GM21737 (cell line): ENCODE measurements around the gene KIF13A.
"Not testable (repeated sequence)": the region's sequence is repeated elsewhere in the genome, so short reads cannot be mapped to it uniquely, and the experiment has no call there.

Source experiments
- ATAC-seq: cut with Tn5 transposase; IDR thresholded peaks from one replicate; pipeline ENCODE4 v1.9.1; 2021; ENCODE audit warnings: mild to moderate bottlenecking, moderate library complexity; ENCODE audit not compliant: unreplicated experiment

KIF13A gene

GRCh38 chr6:17987447-17987696 is at the start of gene KIF13A:
KIF13A (minus strand) TSS chr6:17987635; CDS start chr6:17987463, 172 bp downstream.
- ATAC-seq = no peak

DNA sequence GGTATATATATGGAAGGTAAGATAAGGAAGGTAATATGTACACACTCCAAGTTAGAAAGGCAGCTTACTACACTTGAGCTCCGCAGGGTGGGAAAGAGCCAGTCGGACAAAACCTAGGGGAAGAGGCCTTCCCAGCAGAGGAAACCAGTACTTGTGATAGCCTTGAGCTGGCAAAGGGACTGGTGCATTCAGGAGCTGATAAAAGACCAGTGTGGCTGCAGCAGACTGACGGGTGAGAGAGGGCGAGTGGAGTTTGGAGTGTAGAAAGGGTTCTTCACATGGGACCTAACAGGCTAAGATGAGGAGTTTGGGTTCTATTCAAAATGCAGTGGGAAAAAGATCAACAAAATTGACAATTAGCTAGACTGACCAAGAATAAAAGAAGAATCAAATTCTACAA is 49.3 kb upstream of the KIF13A start:
- no peak for ATAC-seq

DNA sequence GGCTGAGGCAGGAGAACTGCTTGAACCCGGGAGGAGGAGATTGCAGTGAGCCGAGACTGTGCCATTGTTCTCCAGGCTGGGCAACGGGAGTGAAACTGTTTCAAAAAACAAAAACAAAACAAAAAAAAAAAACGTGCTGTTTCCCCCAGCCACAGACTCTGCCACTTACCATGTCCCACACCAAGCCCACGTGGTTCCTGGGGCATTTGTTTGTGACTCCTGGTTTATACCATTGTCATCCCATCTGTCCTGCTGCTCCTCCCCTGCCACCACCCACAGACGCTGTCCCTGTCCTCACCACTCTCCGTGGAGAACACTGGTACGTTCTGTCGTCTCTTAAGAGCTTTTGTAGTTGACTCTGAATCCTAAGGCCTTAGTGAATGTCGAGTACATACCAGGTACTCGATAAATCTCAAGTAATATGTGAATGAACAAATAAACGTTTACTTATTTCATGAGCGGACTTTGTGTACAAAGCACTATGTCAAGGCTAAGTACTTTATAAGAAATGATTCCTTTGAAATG is 48.0 kb upstream of the KIF13A start:
- no peak for ATAC-seq

DNA sequence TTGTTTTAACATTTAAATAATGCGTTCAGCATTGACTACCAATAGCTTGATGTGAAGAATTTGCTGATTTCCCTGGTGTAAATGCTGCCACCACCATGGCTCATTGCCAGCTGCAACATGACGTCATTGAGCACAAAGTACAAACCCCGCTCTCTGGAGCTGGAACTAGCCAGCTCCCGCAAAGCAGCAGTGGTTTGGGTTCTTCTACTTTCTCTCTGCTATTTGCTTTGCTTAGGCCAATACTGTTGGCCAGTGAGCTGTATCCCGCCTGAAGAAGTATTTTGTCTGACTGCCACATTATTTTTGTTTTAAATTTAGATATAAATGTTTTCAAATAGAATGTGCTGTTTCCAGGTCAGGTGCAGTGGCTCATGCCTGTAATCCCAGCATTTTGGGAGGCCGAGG is 47.4 kb upstream of the KIF13A start:
- no peak for ATAC-seq

DNA sequence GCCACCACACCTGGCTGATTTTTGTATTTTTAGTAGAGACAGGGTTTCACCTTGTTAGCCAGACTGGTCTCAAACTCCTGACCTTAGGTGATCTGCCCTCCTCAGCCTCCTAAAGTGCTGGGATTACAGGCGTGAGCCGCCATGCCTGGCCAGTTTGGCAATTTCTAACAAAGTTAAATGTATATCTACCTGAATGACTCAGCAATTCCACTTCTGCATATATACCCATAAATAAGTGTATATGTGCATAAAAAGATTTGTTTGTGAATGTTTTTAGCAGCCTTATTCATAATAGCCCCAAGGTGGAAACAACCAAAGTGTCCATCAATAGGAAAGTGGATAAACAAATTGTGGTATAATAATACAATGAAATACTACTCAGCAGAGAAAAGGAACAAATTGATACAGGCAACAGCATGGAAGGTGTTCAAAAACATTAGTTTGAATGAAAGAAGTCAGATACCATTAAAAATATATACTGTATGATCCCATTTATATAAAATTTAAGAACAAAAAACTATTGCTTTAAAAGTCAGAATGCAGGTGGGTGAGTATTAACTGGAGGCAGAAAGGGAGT is 44.3 kb upstream of the KIF13A start:
- ATAC-seq = no peak

GRCh38 chr6:18031189-18031588 is 43.8 kb upstream of the KIF13A start:
- ATAC-seq = no peak

- ATAC-seq = no peak
Observed at GRCh38 chr6:18028332-18028731, 40.9 kb upstream of the KIF13A start.

- ATAC-seq = no peak
Observed at GRCh38 chr6:18025596-18025995, 38.2 kb upstream of the KIF13A start.

DNA sequence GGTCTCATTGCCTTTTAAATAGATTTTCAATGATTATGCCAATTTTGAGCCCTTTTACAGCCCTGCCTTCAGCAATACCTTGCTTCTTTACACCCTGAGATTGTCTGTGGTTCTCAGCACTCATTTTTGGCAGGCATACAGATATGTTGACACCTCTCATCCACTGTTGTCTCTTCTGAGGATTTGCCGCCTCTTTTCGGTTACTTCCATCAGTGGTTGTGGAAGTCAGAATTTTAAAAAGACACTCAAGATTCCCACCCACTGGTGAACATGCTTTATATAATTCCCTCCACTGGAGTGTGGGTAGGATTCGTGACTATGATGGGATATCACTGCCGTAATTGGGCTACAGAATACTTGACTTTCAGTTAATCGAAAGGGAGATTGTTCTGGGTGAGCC is 37.4 kb upstream of the KIF13A start:
- no peak for ATAC-seq

DNA sequence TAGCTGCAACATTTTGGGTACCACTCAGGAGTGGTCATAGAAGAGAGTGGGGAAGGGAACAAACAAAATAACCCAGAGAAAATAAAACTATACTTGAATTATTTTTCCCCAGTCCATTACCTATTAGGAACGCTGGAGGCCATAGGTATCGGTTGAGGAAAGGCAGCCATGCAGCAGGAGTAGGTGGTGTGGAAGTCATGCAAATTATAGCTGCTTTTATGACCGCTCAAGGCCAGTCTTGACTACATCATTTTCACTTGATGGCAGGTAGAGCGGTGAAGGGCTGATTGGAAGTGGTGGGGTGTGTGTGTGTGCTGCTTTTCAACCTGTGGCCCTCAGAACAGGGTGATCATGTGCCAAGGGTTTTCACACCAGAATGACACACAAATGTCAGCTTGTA is 36.5 kb upstream of the KIF13A start:
- ATAC-seq = no peak

- ATAC-seq = no peak
Observed at GRCh38 chr6:18022398-18023231, 35.2 kb upstream of the KIF13A start.

GRCh38 chr6:18021166-18021850 is 33.9 kb upstream of the KIF13A start:
- ATAC-seq = no peak

- not testable (repeated sequence) for ATAC-seq
Observed at GRCh38 chr6:18020545-18020944, 33.1 kb upstream of the KIF13A start.

- no peak for ATAC-seq
Observed at GRCh38 chr6:18019539-18020534, 32.4 kb upstream of the KIF13A start.

DNA sequence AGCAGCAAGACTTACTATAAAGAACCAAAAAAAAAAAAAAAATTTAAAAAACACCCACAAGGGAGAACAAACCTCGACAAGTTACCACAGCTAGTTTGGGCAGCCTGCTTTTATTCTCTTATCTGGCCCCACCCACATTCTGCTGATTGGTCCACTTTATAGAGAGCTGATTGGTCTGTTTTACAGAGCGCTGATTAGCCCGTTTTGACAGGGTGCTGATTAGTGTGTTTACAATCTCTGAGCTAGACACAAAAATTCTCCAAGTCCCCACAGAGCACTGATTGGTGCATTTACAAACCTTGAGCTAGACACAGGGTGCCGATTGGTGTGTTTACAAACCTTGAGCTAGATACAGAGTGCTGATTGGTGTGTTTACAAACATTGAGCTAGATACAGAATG is 31.7 kb upstream of the KIF13A start:
- not testable (repeated sequence) for ATAC-seq

DNA sequence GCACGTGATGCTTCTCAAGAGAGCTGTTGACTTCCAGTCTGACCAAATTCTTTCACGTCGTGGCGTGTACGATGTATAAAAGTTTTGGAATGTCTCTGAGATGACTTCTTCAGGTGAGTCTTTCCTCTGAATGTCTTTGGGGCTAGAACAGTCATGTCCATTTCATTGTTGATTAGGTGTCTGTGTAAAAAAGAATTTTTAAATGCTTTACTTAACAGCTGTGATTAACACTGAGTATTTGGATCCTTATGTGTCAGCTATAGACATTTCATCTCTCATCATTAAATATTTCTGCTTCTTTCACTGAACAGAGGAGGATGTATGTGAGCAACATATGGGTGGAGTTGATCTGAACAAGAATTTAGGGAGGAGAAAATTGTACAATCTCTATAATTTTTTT is 29.3 kb upstream of the KIF13A start:
- ATAC-seq = no peak

GRCh38 chr6:18016133-18016532 is 28.7 kb upstream of the KIF13A start:
- no peak for ATAC-seq

DNA sequence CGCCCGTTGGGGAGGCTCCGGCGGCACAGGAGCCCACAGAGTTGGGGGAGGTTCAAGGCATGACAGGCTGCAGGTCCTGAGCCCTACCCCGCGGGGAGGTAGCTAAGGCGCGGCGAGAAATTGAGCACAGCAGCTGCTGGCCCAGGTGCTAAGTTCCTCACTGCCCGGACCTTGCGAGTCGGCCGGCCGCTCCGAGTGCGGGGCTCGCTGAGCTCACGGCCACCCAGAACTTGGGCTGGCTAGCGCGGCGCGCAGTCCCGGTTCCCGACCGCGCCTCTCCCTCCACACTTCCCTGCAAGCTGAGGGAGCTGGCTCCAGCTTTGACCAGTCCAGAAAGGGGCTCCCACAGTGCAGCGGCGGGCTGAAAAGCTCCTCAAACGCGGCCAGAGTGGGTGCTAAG is 23.9 kb upstream of the KIF13A start:
- no peak for ATAC-seq

GRCh38 chr6:18010540-18010939 is 23.1 kb upstream of the KIF13A start:
- not testable (repeated sequence) for ATAC-seq

GRCh38 chr6:18004256-18004985 is 17.0 kb upstream of the KIF13A start:
- no peak for ATAC-seq
